ENCODE results near the gene SWI5. TPM values are rescaled to one million over a fixed set of nuclear protein-coding genes. Genes with fewer than 3 reads are reported as not detected.
"Not testable (repeated sequence)": the region's sequence is repeated elsewhere in the genome, so short reads cannot be mapped to it uniquely, and the experiment has no call there.

The SWI5 gene
- total RNA-seq (10 to 100 TPM; 13.9 to 23.8 (median 20.8) TPM), polyA plus RNA-seq (10 to 100 TPM; 17.0 to 46.3 TPM)
- long read RNA-seq, donor 1, partial matches to known transcripts = 0 of 7 reads
- long read RNA-seq, donor 1, other reads (novel, unspliced or antisense) = 5 of 7 reads
- long read RNA-seq, donor 2, transcript SWI5-203 (5 exons, 763 nt) = major isoform, 7 of 17 reads
- long read RNA-seq, donor 2, partial matches to known transcripts = 0 of 17 reads
- long read RNA-seq, donor 2, other reads (novel, unspliced or antisense) = 10 of 17 reads
- long read RNA-seq, donor 3, partial matches to known transcripts = 0 of 3 reads
- long read RNA-seq, donor 3, other reads (novel, unspliced or antisense) = 2 of 3 reads

GRCh38 chr9:128276008-128276573 lies at the start of gene SWI5:
Gene SWI5, plus strand, starts transcription at chr9:128276276.
- DNase-seq (peak; percentile 100), ATAC-seq (peak; percentile 97 to 98 (median 98))
- TF ChIP-seq CTCF (IDR thresholded peaks at IDR 0.05) = no peak
- WGBS, 2 donors = 0 to 1% methylated on average over 33 to 38 of the region's 38 CpGs
- H3K9me3 ChIP-seq = no peaks in the 10 kb centered on the region
- intact Hi-C loops (cut with DNase I) = loop anchor here in 3 of 10 donors (5.0 kb wide), 1 partner anchor 46 kb away; the partner anchor contains the start of genes COQ4 (in 3 of the 3) and TRUB2 (in 3 of the 3)
- peak within 1 kb of the TSS; percentile 76 to 96 (median 90) for H3K4me3 ChIP-seq
- H3K36me3 ChIP-seq = peaks cover 0 to 28% (median 11%) of the 10 kb centered on the region in 9 donors
- H3K27ac ChIP-seq = peak within 1 kb of the TSS; percentile 10 to 96 (median 94)
- H3K27me3 ChIP-seq = no peaks in the 10 kb centered on the region
- H3K4me1 ChIP-seq = peaks cover 3 to 56% (median 29%) of the 10 kb centered on the region in 9 donors

GRCh38 chr9:128226412-128226801 lies 49.7 kb upstream of the SWI5 start:
- Histone ChIP-seq H3K36me3 (peaks cover 0 to 10% (median 0%) of the 10 kb centered on the region in 9 donors), H3K9me3 (no peaks in the 10 kb centered on the region), H3K4me3 (no peak overlapping the region), H3K4me1 (no peaks in the 10 kb centered on the region), H3K27me3 (no peaks in the 10 kb centered on the region), H3K27ac (no peak overlapping the region)
- WGBS, 2 donors = 80 to 87% methylated on average over 5 of the region's 5 CpGs
- intact Hi-C loops (cut with DNase I) = no loop called here
- TF ChIP-seq CTCF (IDR thresholded peaks at IDR 0.05) = no peak
- DNase-seq = no peak
- no peak for ATAC-seq

- H3K4me1 ChIP-seq; H3K27me3 ChIP-seq; DNase-seq; ATAC-seq; H3K27ac ChIP-seq; H3K9me3 ChIP-seq; H3K36me3 ChIP-seq; H3K4me3 ChIP-seq; intact Hi-C loops (cut with DNase I): not testable (repeated sequence)
- WGBS, 2 donors = 91 to 92% methylated on average over 6 to 7 of the region's 7 CpGs
These were observed 45.2 kb upstream of the SWI5 start for GRCh38 chr9:128230897-128231296.

GRCh38 chr9:128231638-128232527 lies 44.2 kb upstream of the SWI5 start:
- intact Hi-C loops (cut with DNase I) = no loop called here
- H3K4me3 ChIP-seq = no peak overlapping the region
- no peaks in the 10 kb centered on the region for H3K36me3 ChIP-seq
- no peaks in the 10 kb centered on the region for H3K9me3 ChIP-seq
- H3K27me3 ChIP-seq = no peaks in the 10 kb centered on the region
- 73 to 75% methylated on average over 16 of the region's 16 CpGs for WGBS, 2 donors
- DNase-seq (no peak), ATAC-seq (peak in 7 of 8 donors; percentile 37 to 79 (median 62))
- no peak for TF ChIP-seq CTCF (IDR thresholded peaks at IDR 0.05)
- H3K27ac ChIP-seq = peak overlapping the region in 4 of 10 donors; percentile 4 to 50 (median 38)
- H3K4me1 ChIP-seq = no peaks in the 10 kb centered on the region

All from heart right ventricle (tissue), 16 donors.